SU-DHL-6 (cell line): Measurements from ENCODE around the gene VPS9D1.

ENCODE experiments used
- EZH2phosphoT487 ChIP-seq: fragments of 200-600 bp; sonication (generic), shearing (Covaris generic); conservative IDR thresholded peaks from 2 replicates; pipeline ENCODE4 v1.6.1; 2018; ENCODE audit warnings: mild to moderate bottlenecking, antibody characterized with exemption, low read length, moderate library complexity, mixed read lengths
- TF ChIP-seq, protein P1 (sequence below): fragments of 200-600 bp; sonication (generic); IDR thresholded peaks from one replicate; pipeline ENCODE4 v1.5.1; 2017; ENCODE audit warnings: antibody characterized with exemption, mild to moderate bottlenecking, low read length, moderate library complexity; ENCODE audit not compliant: insufficient read depth, poor library complexity, severe bottlenecking

- TF ChIP-seq, protein P1, sequence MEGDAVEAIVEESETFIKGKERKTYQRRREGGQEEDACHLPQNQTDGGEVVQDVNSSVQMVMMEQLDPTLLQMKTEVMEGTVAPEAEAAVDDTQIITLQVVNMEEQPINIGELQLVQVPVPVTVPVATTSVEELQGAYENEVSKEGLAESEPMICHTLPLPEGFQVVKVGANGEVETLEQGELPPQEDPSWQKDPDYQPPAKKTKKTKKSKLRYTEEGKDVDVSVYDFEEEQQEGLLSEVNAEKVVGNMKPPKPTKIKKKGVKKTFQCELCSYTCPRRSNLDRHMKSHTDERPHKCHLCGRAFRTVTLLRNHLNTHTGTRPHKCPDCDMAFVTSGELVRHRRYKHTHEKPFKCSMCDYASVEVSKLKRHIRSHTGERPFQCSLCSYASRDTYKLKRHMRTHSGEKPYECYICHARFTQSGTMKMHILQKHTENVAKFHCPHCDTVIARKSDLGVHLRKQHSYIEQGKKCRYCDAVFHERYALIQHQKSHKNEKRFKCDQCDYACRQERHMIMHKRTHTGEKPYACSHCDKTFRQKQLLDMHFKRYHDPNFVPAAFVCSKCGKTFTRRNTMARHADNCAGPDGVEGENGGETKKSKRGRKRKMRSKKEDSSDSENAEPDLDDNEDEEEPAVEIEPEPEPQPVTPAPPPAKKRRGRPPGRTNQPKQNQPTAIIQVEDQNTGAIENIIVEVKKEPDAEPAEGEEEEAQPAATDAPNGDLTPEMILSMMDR = no peak
- TF ChIP-seq EZH2phosphoT487 = no peak
Observed at GRCh38 chr16:89761304-89761922, 40.7 kb upstream of the VPS9D1 start.
